Muscle of back (tissue), 11 donors: ENCODE results near the gene CDC25A. TPM values are rescaled to one million over a fixed set of nuclear protein-coding genes. Genes with fewer than 3 reads are reported as not detected.

ENCODE experiments used
- DNase-seq, 3 donors: peaks; one replicate each; pipeline versions ENCODE4 v3.0.0 to v3.0.0-alpha.2; 2013
- polyA plus RNA-seq, 10 donors: library from polyadenylated mRNA; unstranded; fragments of 120-200 nt; gene quantifications; one replicate each; pipeline ENCODE4 v1.2.1, GENCODE V29; 2013; ENCODE audit not compliant: insufficient read length in 10 of 10

Gene CDC25A
- polyA plus RNA-seq, 10 donors, result 3.2 to 6.8 (median 4.7) TPM

GRCh38 chr3:48107227-48107626 lies 81.0 kb downstream of the CDC25A start:
- DNase-seq, result no peak

Other genes starting within 250 kb of the CDC25A start
- 100 to 1,000 TPM; 257 to 433 (median 328) TPM for gene MAP4, start 172.0 kb downstream of the CDC25A start, polyA plus RNA-seq
- gene CAMP, start 35.1 kb upstream of the CDC25A start, polyA plus RNA-seq, result 1 to 10 TPM in 4 of 10 donors, under 1 TPM in 5, not detected in 1; 0.20 to 1.6 (median 0.94) TPM
- gene ZNF589, start 52.7 kb upstream of the CDC25A start, polyA plus RNA-seq, result 1 to 10 TPM; 6.3 to 8.8 (median 7.4) TPM
- gene NME6, start 113.0 kb upstream of the CDC25A start, polyA plus RNA-seq, result 10 to 100 TPM; 15.0 to 24.7 (median 20.3) TPM
- gene SPINK8, start 145.2 kb upstream of the CDC25A start, polyA plus RNA-seq, result not detected
- gene FBXW12, start 183.8 kb upstream of the CDC25A start, polyA plus RNA-seq, result under 1 TPM in 5 of 10 donors, not detected in 5; 0.11 to 0.43 (median 0.20) TPM
- gene PLXNB1, start 241.7 kb upstream of the CDC25A start, polyA plus RNA-seq, result 10 to 100 TPM; 11.4 to 33.0 (median 20.0) TPM